ENCODE results near the gene CD82. TPM values are rescaled to one million over a fixed set of nuclear protein-coding genes. Genes with fewer than 3 reads are reported as not detected.

The CD82 gene
- total RNA-seq, 1 donor from 2014 or later = 91.6 TPM

- Histone ChIP-seq H3K4me1 (peaks cover 27% of the 10 kb centered on the region), H3K4me3 (no peak overlapping the region), H3K27me3 (no peaks in the 10 kb centered on the region), H3K9me3 (no peaks in the 10 kb centered on the region), H3K36me3 (no peaks in the 10 kb centered on the region), H3K27ac (no peak overlapping the region)
- no peak for TF ChIP-seq POLR2AphosphoS5 (IDR thresholded peaks at IDR 0.05; ENCODE audit: insufficient read depth in 1 of 2, low read depth in 1 of 2)
- no peak for TF ChIP-seq CTCF (IDR thresholded peaks at IDR 0.05)
- no peak for TF ChIP-seq POLR2A (IDR thresholded peaks at IDR 0.05)
- DNase-seq (ENCODE audit: extremely low spot score in 2 of 2) = no peak
- intact Hi-C loops (cut with DNase I) = no loop called here
These were observed 17.3 kb downstream of the CD82 start for GRCh38 chr11:44582641-44583352.

DNA sequence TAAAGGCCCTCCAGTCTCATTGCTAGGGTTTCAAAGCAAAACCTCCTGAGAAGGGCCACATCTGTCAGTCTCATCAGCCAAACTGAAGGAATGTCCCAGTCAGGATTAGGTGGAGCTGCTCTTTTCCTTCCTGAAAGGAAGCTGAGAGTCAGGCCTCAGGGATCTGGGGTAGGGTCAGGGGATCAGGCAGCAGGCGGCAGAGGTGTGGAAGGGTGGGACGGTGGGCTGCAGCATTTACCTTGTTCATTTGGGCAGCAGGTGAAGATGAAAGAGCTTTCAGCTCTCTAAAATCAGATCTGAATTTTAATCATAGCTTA, 17.8 kb downstream of the CD82 start:
- DNase-seq (ENCODE audit: extremely low spot score in 2 of 2) = no peak
- H3K27me3 ChIP-seq = no peaks in the 10 kb centered on the region
- H3K9me3 ChIP-seq = no peaks in the 10 kb centered on the region
- intact Hi-C loops (cut with DNase I) = no loop called here
- TF ChIP-seq POLR2AphosphoS5 (IDR thresholded peaks at IDR 0.05; ENCODE audit: insufficient read depth in 1 of 2, low read depth in 1 of 2) (no peak), CTCF (IDR thresholded peaks at IDR 0.05) (no peak), POLR2A (IDR thresholded peaks at IDR 0.05) (no peak)
- H3K4me3 ChIP-seq = no peak overlapping the region
- H3K36me3 ChIP-seq = no peaks in the 10 kb centered on the region
- no peak overlapping the region for H3K27ac ChIP-seq
- peaks cover 22% of the 10 kb centered on the region for H3K4me1 ChIP-seq

GRCh38 chr11:44585421-44585820, 20.0 kb downstream of the CD82 start:
- intact Hi-C loops (cut with DNase I) = no loop called here

GRCh38 chr11:44589301-44589700, 23.8 kb downstream of the CD82 start:
- intact Hi-C loops (cut with DNase I) = no loop called here
- Histone ChIP-seq H3K27ac (peak overlapping the region; percentile 2), H3K27me3 (no peaks in the 10 kb centered on the region), H3K36me3 (no peaks in the 10 kb centered on the region), H3K4me1 (peaks cover 14% of the 10 kb centered on the region), H3K4me3 (no peak overlapping the region), H3K9me3 (no peaks in the 10 kb centered on the region)
- TF ChIP-seq POLR2A (IDR thresholded peaks at IDR 0.05) (no peak), POLR2AphosphoS5 (IDR thresholded peaks at IDR 0.05; ENCODE audit: insufficient read depth in 1 of 2, low read depth in 1 of 2) (no peak), CTCF (IDR thresholded peaks at IDR 0.05) (no peak)
- no peak for DNase-seq (ENCODE audit: extremely low spot score in 2 of 2)

More at GRCh38 chr11:44585421-44585820, 20.0 kb downstream of the CD82 start:
- DNase-seq (ENCODE audit: extremely low spot score in 2 of 2) = no peak
- Histone ChIP-seq H3K4me3 (no peak overlapping the region), H3K36me3 (no peaks in the 10 kb centered on the region), H3K27ac (no peak overlapping the region), H3K4me1 (peaks cover 1% of the 10 kb centered on the region), H3K9me3 (no peaks in the 10 kb centered on the region), H3K27me3 (no peaks in the 10 kb centered on the region)
- TF ChIP-seq POLR2AphosphoS5 (IDR thresholded peaks at IDR 0.05; ENCODE audit: insufficient read depth in 1 of 2, low read depth in 1 of 2) (no peak), CTCF (IDR thresholded peaks at IDR 0.05) (no peak), POLR2A (IDR thresholded peaks at IDR 0.05) (no peak)

- Histone ChIP-seq H3K4me3 (no peak overlapping the region), H3K27me3 (no peaks in the 10 kb centered on the region), H3K9me3 (no peaks in the 10 kb centered on the region), H3K36me3 (no peaks in the 10 kb centered on the region), H3K27ac (no peak overlapping the region), H3K4me1 (peaks cover 18% of the 10 kb centered on the region)
- intact Hi-C loops (cut with DNase I) = no loop called here
- TF ChIP-seq CTCF (IDR thresholded peaks at IDR 0.05) (no peak), POLR2AphosphoS5 (IDR thresholded peaks at IDR 0.05; ENCODE audit: insufficient read depth in 1 of 2, low read depth in 1 of 2) (no peak), POLR2A (IDR thresholded peaks at IDR 0.05) (no peak)
- DNase-seq (ENCODE audit: extremely low spot score in 2 of 2) = no peak
These were observed 25.3 kb downstream of the CD82 start for GRCh38 chr11:44590769-44591168.
